Keratinocyte (primary cell): ENCODE results near the gene SLC19A1. TPM values are rescaled to one million over a fixed set of nuclear protein-coding genes. Genes with fewer than 3 reads are reported as not detected.

Source experiments
- DNase-seq: peaks from one replicate; pipeline ENCODE4 v3.0.0-alpha.2; 2011; ENCODE audit warnings: low read depth, missing footprints, low spot score
- FAIRE-seq: peaks from 2 replicates; lab custom pipeline; 2011; peaks lifted over from hg19 to GRCh38; lab: Jason Lieb, UNC
- H2AFZ ChIP-seq: 2 replicates; pipeline ENCODE4 v1.6.0; 2012; ENCODE audit warnings: low read length, control low read depth, inconsistent platforms; ENCODE audit not compliant: control insufficient read depth
- H3K27ac ChIP-seq: 2 replicates; pipeline ENCODE4 v1.5.1; 2011; ENCODE audit warnings: low read length; ENCODE audit not compliant: control insufficient read depth, insufficient read depth
- H3K27me3 ChIP-seq: 3 replicates; pipeline ENCODE4 v1.6.0; 2011; ENCODE audit warnings: low read length; ENCODE audit not compliant: control insufficient read depth, insufficient read depth; ENCODE audit errors: extremely low read depth
- H3K36me3 ChIP-seq, 2 experiments: 2 replicates in 1 of 2; 3 replicates in 1 of 2; pipeline ENCODE4 v1.5.1; 2011; ENCODE audit warnings: low read length in 2 of 2, mild to moderate bottlenecking in 1 of 2; ENCODE audit not compliant: control insufficient read depth in 2 of 2, insufficient read depth in 2 of 2; ENCODE audit errors: extremely low read depth in 1 of 2
- H3K4me1 ChIP-seq: 3 replicates; pipeline ENCODE4 v1.5.1; 2011; ENCODE audit warnings: low read length; ENCODE audit not compliant: control insufficient read depth, insufficient read depth; ENCODE audit errors: extremely low read depth
- H3K4me2 ChIP-seq: 3 replicates; pipeline ENCODE4 v1.6.0; 2011; ENCODE audit warnings: low read depth, low read length; ENCODE audit not compliant: control insufficient read depth, insufficient read depth; ENCODE audit errors: extremely low read depth
- H3K4me3 ChIP-seq, 3 experiments: fragments of 200-600 bp in 1 of 3; sonication (generic) in 1 of 3; 2 replicates in 2 of 3; 3 replicates in 1 of 3; pipeline ENCODE4 v1.5.1; 2011 to 2016; ENCODE audit warnings: low read length in 3 of 3, mild to moderate bottlenecking in 3 of 3, control low read depth in 2 of 3, inconsistent platforms in 1 of 3, low read depth in 1 of 3, mixed read lengths in 1 of 3, mixed run types in 1 of 3, moderate library complexity in 1 of 3; ENCODE audit not compliant: control insufficient read depth in 2 of 3, insufficient read depth in 2 of 3; ENCODE audit errors: extremely low read depth in 1 of 3
- H3K79me2 ChIP-seq: 2 replicates; pipeline ENCODE4 v1.6.0; 2012; ENCODE audit warnings: low read length; ENCODE audit not compliant: control insufficient read depth, insufficient read depth
- H3K9ac ChIP-seq: 3 replicates; pipeline ENCODE4 v1.6.0; 2011; ENCODE audit warnings: low read length; ENCODE audit not compliant: control insufficient read depth, insufficient read depth; ENCODE audit errors: extremely low read depth
- H3K9me1 ChIP-seq: 3 replicates; pipeline ENCODE4 v1.6.0; 2011; ENCODE audit warnings: low read length; ENCODE audit not compliant: control insufficient read depth, insufficient read depth; ENCODE audit errors: extremely low read depth
- H3K9me3 ChIP-seq: 2 replicates; pipeline ENCODE4 v1.5.1; 2012; ENCODE audit warnings: low read depth, low read length; ENCODE audit not compliant: control insufficient read depth
- H4K20me1 ChIP-seq: 3 replicates; pipeline ENCODE4 v1.6.0; 2011; ENCODE audit warnings: low read length; ENCODE audit not compliant: control insufficient read depth, insufficient read depth; ENCODE audit errors: extremely low read depth
- EZH2 ChIP-seq: IDR thresholded peaks from one replicate; pipeline ENCODE4 v1.6.1; 2012; ENCODE audit warnings: inconsistent platforms, mild to moderate bottlenecking, low read length, moderate library complexity
- dilution Hi-C: fragments of 300-500 bp; cut with MboI; formaldehyde crosslinking; loops from one replicate; pipeline ENCODE4 v1.7.0; 2020; ENCODE audit warnings: low sequenced_read_pairs; ENCODE audit not compliant: extremely low pct_ligation_motif_present
- polyA plus RNA-seq, 5 experiments: library from polyadenylated mRNA; depleted of rRNA in 3 of 5; stranded (reverse) in 3 of 5; stranded (forward) in 1 of 5; unstranded in 1 of 5; fragments of >200 nt; gene quantifications; 1 replicate in 1 of 5; 2 replicates in 3 of 5; 3 replicates in 1 of 5; pipeline versions ENCODE4 v1.2.1 to v1.2.3, GENCODE V29; 2011 to 2012; ENCODE audit warnings: missing spikeins in 2 of 5, low read depth in 1 of 5, low replicate concordance in 1 of 5
- TF ChIP-seq, protein P1 (sequence below), 3 experiments: IDR thresholded peaks in 1 of 3; conservative IDR thresholded peaks in 1 of 3; optimal IDR thresholded peaks in 1 of 3; 2 replicates in 2 of 3; 3 replicates in 1 of 3; pipeline versions ENCODE3 to v1.5.1; 2011; ENCODE audit warnings: low read length in 3 of 3, mild to moderate bottlenecking in 3 of 3, moderate library complexity in 2 of 3, control low read depth in 1 of 3, inconsistent platforms in 1 of 3; ENCODE audit not compliant: insufficient read depth in 2 of 3; ENCODE audit errors: extremely low read depth in 1 of 3

Gene SLC19A1
- polyA plus RNA-seq, 1 donor (not counting 4 experiments of a cell fraction or from before 2014, with no cell fraction given): 3.8 TPM

- Histone ChIP-seq H3K4me2 (peak overlapping the region; percentile 93), H3K79me2 (no peaks in the 10 kb centered on the region), H3K4me3 (peak overlapping the region; percentile 37 to 84 (median 73)), H3K27me3 (peaks cover 22% of the 10 kb centered on the region), H3K27ac (no peak overlapping the region), H3K4me1 (no peaks in the 10 kb centered on the region), H3K9me1 (no peaks in the 10 kb centered on the region), H3K36me3 (no peaks in the 10 kb centered on the region), H3K9ac (peak overlapping the region; percentile 56), H3K9me3 (no peaks in the 10 kb centered on the region), H2AFZ (peak overlapping the region; percentile 90), H4K20me1 (no peaks in the 10 kb centered on the region)
- TF ChIP-seq, protein P1, sequence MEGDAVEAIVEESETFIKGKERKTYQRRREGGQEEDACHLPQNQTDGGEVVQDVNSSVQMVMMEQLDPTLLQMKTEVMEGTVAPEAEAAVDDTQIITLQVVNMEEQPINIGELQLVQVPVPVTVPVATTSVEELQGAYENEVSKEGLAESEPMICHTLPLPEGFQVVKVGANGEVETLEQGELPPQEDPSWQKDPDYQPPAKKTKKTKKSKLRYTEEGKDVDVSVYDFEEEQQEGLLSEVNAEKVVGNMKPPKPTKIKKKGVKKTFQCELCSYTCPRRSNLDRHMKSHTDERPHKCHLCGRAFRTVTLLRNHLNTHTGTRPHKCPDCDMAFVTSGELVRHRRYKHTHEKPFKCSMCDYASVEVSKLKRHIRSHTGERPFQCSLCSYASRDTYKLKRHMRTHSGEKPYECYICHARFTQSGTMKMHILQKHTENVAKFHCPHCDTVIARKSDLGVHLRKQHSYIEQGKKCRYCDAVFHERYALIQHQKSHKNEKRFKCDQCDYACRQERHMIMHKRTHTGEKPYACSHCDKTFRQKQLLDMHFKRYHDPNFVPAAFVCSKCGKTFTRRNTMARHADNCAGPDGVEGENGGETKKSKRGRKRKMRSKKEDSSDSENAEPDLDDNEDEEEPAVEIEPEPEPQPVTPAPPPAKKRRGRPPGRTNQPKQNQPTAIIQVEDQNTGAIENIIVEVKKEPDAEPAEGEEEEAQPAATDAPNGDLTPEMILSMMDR (optimal IDR thresholded peaks at IDR 0.05 in 1 of 3, IDR thresholded peaks at IDR 0.05 in 1 of 3, conservative IDR thresholded peaks at IDR 0.05 in 1 of 3; ENCODE audit: extremely low read depth in 1 of 3, insufficient read depth in 2 of 3, low read length in 3 of 3): peak; percentile 50 to 79 (median 77)
- TF ChIP-seq EZH2: no peak
- FAIRE-seq (no peak), DNase-seq (no peak)
- dilution Hi-C loops: no loop called here
Measured at GRCh38 chr21:45554477-45555175, 12.4 kb upstream of the SLC19A1 start.

GRCh38 chr21:45552696-45553391 is 10.6 kb upstream of the SLC19A1 start:
- Histone ChIP-seq H3K9me3 (no peaks in the 10 kb centered on the region), H3K36me3 (no peaks in the 10 kb centered on the region), H2AFZ (no peak overlapping the region), H3K27me3 (peaks cover 18% of the 10 kb centered on the region), H3K4me1 (no peaks in the 10 kb centered on the region), H3K4me2 (no peak overlapping the region), H4K20me1 (no peaks in the 10 kb centered on the region), H3K9me1 (no peaks in the 10 kb centered on the region), H3K9ac (no peak overlapping the region), H3K4me3 (no peak overlapping the region), H3K79me2 (no peaks in the 10 kb centered on the region), H3K27ac (no peak overlapping the region)
- no peak for FAIRE-seq
- DNase-seq: no peak
- dilution Hi-C loops: no loop called here
- TF ChIP-seq, protein P1 (optimal IDR thresholded peaks at IDR 0.05 in 1 of 3, IDR thresholded peaks at IDR 0.05 in 1 of 3, conservative IDR thresholded peaks at IDR 0.05 in 1 of 3; ENCODE audit: extremely low read depth in 1 of 3, insufficient read depth in 2 of 3, low read length in 3 of 3): no peak
- no peak for TF ChIP-seq EZH2
